D721Med (cell line): ENCODE measurements around the gene ZNF175.

Experiments used
- DNase-seq: peaks from one replicate; pipeline ENCODE4 v3.0.0; 2011; ENCODE audit warnings: low spot score; ENCODE audit not compliant: insufficient read length
- FAIRE-seq: peaks from 2 replicates; lab custom pipeline; 2011; peaks lifted over from hg19 to GRCh38; lab: Jason Lieb, UNC
- TF ChIP-seq, protein P1 (sequence below): IDR thresholded peaks from 2 replicates; pipeline ENCODE4 v1.5.1; 2012; ENCODE audit warnings: mild to moderate bottlenecking, control low read depth; ENCODE audit not compliant: insufficient read depth; ENCODE audit errors: missing control alignments

ZNF175 gene

DNA sequence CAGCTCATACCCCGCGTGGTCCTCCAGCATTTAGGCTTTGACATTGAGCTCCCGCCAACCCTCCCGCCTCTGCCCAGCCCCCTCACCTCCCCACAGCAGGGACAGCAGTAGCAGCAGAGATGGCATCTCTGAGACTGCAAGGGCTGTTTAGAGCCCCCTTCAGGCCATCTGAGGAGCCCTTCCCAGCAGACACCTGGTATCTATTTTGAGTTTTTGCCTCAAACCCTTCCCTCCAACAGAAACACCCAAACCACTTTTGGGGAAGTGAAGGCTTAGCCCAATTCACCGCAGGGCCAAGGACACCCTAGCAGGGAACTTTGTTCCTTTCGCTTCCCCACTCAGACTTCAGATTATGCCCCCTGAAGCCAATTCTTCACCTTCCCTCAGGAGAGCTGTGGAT, 6.3 kb upstream of the ZNF175 start:
- no peak for DNase-seq
- no peak for FAIRE-seq
- TF ChIP-seq, protein P1, sequence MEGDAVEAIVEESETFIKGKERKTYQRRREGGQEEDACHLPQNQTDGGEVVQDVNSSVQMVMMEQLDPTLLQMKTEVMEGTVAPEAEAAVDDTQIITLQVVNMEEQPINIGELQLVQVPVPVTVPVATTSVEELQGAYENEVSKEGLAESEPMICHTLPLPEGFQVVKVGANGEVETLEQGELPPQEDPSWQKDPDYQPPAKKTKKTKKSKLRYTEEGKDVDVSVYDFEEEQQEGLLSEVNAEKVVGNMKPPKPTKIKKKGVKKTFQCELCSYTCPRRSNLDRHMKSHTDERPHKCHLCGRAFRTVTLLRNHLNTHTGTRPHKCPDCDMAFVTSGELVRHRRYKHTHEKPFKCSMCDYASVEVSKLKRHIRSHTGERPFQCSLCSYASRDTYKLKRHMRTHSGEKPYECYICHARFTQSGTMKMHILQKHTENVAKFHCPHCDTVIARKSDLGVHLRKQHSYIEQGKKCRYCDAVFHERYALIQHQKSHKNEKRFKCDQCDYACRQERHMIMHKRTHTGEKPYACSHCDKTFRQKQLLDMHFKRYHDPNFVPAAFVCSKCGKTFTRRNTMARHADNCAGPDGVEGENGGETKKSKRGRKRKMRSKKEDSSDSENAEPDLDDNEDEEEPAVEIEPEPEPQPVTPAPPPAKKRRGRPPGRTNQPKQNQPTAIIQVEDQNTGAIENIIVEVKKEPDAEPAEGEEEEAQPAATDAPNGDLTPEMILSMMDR, result no peak

DNA sequence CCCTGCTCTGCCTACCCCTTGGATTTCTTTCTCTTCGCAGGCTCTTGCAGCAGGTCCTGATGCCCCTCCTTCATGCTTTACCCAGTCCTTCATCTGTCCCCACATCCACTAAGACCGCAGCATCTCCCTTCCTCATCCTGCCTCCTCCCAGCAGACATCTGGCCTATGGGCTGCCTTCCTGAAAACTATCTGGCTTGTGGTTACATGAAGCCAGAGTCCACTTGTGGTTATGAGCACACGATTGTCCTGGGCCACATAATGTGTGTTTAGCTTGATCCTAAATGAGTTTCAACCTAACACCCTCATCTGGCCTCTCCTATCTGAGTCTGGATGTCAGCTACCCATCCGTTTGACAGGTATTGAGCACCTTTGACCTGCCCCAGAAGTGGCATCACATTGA, 5.5 kb upstream of the ZNF175 start:
- FAIRE-seq, result no peak
- no peak for DNase-seq
- TF ChIP-seq, protein P1, result no peak

DNA sequence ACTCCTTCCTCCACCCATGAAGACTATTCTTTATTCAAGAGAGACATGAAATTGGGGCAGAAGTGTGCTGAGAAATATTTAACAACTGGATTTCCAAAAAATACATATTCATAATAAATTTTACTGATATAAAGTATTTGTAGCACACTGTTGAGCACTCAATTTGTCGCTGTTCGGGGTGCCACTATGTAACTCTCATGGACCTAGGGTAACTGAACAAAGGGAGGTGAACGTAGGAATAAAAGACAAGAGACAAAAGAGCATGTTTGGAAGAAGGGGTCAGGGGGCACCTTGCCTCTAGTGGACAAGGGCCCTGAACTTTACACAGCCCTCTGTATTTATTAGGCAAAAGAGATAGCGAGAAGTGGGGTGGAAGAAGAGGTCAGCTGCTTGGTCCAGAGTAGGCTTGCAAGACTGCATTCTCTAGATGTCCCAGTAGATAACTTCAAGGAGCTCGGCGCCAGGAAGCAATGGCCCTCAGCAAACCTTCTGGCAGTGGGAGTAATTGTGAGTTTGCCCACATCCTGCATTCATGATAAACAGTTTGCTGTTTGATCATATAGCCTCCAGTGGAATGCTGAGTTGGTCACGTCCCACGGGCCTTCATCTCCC, 4.5 kb upstream of the ZNF175 start:
- TF ChIP-seq, protein P1, result no peak
- FAIRE-seq (no peak), DNase-seq (no peak)

DNA sequence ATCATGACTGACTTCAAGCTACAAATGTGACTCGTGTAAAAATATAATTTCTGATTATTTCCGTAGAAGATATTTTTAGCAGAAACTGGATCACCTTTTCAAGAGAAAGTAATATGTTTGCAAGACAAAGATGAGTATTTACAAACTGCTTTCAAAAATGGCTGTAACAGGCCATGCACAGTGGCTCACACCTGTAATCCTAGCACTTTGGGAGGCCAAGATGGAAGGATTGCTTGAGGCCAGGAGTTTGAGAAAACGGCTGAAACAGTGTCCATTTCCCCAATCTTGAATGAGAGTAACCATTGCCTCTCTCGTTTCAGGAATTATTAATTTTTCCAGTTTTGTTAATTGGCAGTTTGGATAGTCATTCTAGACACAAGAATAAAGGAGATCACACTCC, 3.5 kb upstream of the ZNF175 start:
- FAIRE-seq (no peak), DNase-seq (no peak)
- TF ChIP-seq, protein P1, result no peak

DNA sequence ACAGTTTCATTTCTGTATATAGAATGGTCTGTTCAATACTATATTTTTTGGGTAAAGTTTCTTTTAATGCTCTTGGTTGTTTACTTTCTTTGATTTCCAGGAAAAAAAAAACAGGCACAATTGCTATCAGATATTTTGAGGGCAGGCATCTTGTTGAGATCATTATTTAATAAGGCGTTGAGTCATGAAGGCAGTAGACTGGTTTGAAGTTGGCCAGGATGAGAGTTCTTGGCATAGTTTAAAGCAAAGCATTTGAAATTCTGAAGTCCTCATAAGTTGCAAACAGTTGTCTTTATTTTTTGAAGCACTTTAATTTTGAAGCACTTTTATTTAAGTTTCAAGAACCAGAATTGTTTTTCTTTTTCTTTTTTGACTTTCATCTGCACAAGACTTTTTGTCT, 2.6 kb upstream of the ZNF175 start:
- TF ChIP-seq, protein P1, result no peak
- DNase-seq (no peak), FAIRE-seq (no peak)

DNA sequence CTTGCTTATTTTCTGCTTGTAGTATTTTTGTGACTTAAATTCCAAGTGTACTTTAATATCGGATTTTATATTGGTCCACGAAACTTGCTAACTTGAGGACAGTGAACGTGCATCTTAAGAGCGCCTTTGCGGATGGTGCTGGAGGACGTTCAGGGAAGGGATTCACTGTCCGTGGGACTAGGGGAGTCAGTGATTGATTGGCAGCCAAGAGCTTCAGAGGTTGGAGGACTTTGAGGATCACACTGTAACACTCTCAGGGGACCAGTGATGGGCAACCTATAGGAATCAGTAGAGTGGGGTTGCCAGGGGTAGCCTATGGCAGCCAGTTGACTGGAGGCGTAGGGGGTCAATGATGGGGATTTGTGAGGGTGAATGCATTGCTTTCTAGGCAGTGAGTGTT, 516 bp downstream of the ZNF175 start:
- no peak for DNase-seq
- TF ChIP-seq, protein P1, result no peak
- FAIRE-seq, result no peak

DNA sequence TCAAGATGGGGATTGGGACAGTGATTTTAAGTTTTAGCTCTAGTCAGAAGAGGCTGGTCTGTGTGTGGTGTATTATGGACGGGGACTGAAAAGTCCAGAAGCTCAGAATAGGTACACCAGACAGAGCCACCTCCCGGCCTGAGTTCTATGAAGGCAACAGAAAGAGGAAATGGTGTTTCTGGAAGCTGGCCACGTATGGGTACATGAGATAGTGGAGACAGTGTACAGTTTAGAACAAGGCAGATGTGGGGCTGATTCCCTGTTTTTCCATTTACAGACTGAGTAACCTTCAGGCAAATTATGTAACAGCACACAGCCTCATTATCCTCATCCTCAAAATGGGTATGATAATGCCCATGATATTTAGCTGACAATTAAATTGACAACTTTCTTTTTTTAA, 1.3 kb downstream of the ZNF175 start:
- FAIRE-seq (no peak), DNase-seq (no peak)
- TF ChIP-seq, protein P1, result no peak
